ENCODE results near the gene LYSMD4.
"Not testable (repeated sequence)": the region's sequence is repeated elsewhere in the genome, so short reads cannot be mapped to it uniquely, and the experiment has no call there.

The LYSMD4 gene

DNA sequence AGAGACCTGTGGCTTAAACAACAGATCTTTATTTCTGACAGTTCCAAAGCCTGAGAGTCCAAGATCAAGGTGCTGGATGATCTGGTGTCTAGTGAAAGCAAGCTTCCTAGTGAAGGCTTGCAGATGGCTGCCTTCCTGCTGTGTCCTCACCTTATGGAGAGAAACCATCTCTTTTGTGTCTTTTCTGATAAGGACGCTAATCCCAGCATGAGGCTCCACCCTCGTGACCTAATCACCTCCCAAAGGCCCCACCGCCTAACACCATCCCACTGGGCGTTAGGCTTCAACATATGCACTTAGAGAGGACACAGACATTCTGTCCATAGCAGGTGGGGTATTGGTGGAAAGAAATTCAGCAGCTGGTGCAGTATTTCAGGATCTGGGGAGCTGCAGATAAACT lies 19.8 kb upstream of the LYSMD4 start:
- Histone ChIP-seq H3K36me3 (ENCODE audit: insufficient read depth, low read length) (no peaks in the 10 kb centered on the region), H4K20me1 (ENCODE audit: insufficient read depth, low read length) (no peaks in the 10 kb centered on the region), H3K9me2 (ENCODE audit: low read depth, low read length) (no peaks in the 10 kb centered on the region), H3K4me2 (ENCODE audit: low read length) (no peak overlapping the region), H3K4me1 (ENCODE audit: insufficient read depth, low read length, severe bottlenecking) (no peaks in the 10 kb centered on the region), H3K79me2 (ENCODE audit: insufficient read depth, low read length) (no peaks in the 10 kb centered on the region), H3F3A (ENCODE audit: insufficient read depth, low read length) (no peaks in the 10 kb centered on the region), H3K9me3 (ENCODE audit: low read length) (no peaks in the 10 kb centered on the region), H3K4me3 (ENCODE audit: low read depth, low read length, poor library complexity, severe bottlenecking) (no peak overlapping the region), H3K27ac (ENCODE audit: low read depth, low read length, poor library complexity, severe bottlenecking) (no peak overlapping the region), H2AFZ (ENCODE audit: low read length) (no peak overlapping the region), H3K27me3 (ENCODE audit: insufficient read depth, low read length) (no peaks in the 10 kb centered on the region), H3K9ac (ENCODE audit: low read length) (no peak overlapping the region)
- TF ChIP-seq, protein P1, sequence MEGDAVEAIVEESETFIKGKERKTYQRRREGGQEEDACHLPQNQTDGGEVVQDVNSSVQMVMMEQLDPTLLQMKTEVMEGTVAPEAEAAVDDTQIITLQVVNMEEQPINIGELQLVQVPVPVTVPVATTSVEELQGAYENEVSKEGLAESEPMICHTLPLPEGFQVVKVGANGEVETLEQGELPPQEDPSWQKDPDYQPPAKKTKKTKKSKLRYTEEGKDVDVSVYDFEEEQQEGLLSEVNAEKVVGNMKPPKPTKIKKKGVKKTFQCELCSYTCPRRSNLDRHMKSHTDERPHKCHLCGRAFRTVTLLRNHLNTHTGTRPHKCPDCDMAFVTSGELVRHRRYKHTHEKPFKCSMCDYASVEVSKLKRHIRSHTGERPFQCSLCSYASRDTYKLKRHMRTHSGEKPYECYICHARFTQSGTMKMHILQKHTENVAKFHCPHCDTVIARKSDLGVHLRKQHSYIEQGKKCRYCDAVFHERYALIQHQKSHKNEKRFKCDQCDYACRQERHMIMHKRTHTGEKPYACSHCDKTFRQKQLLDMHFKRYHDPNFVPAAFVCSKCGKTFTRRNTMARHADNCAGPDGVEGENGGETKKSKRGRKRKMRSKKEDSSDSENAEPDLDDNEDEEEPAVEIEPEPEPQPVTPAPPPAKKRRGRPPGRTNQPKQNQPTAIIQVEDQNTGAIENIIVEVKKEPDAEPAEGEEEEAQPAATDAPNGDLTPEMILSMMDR (IDR thresholded peaks at IDR 0.05; ENCODE audit: low read length) = no peak
- TF ChIP-seq EZH2 (IDR thresholded peaks at IDR 0.05; ENCODE audit: borderline replicate concordance, low read length) = no peak

DNA sequence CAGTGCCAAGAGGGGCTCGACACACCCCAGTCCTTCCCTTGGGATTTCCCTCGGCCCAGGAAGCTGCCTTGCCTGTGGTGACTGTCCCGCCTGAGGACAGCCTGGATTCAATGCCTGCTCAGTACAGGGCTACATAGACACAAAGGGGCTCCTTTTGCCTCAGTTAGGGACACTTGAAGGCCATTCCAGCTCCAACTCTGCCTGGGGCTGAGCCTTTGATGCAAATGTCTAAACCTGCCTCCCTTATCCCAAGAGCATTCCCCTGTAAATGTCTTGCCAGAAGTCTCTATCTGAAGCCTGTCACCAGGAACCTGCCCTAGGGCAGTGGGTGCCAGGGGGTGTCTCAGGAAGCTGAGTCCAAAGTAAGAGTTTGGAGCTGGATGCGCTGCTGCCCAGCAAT lies 19.3 kb upstream of the LYSMD4 start:
- Histone ChIP-seq H3K4me2 (ENCODE audit: low read length) (no peak overlapping the region), H3F3A (ENCODE audit: insufficient read depth, low read length) (no peaks in the 10 kb centered on the region), H3K9ac (ENCODE audit: low read length) (no peak overlapping the region), H4K20me1 (ENCODE audit: insufficient read depth, low read length) (no peaks in the 10 kb centered on the region), H3K27ac (ENCODE audit: low read depth, low read length, poor library complexity, severe bottlenecking) (no peak overlapping the region), H3K9me3 (ENCODE audit: low read length) (no peaks in the 10 kb centered on the region), H3K79me2 (ENCODE audit: insufficient read depth, low read length) (no peaks in the 10 kb centered on the region), H2AFZ (ENCODE audit: low read length) (no peak overlapping the region), H3K27me3 (ENCODE audit: insufficient read depth, low read length) (no peaks in the 10 kb centered on the region), H3K4me3 (ENCODE audit: low read depth, low read length, poor library complexity, severe bottlenecking) (no peak overlapping the region), H3K9me2 (ENCODE audit: low read depth, low read length) (no peaks in the 10 kb centered on the region), H3K4me1 (ENCODE audit: insufficient read depth, low read length, severe bottlenecking) (no peaks in the 10 kb centered on the region), H3K36me3 (ENCODE audit: insufficient read depth, low read length) (no peaks in the 10 kb centered on the region)
- TF ChIP-seq EZH2 (IDR thresholded peaks at IDR 0.05; ENCODE audit: borderline replicate concordance, low read length) = no peak
- TF ChIP-seq, protein P1 (IDR thresholded peaks at IDR 0.05; ENCODE audit: low read length) = no peak

DNA sequence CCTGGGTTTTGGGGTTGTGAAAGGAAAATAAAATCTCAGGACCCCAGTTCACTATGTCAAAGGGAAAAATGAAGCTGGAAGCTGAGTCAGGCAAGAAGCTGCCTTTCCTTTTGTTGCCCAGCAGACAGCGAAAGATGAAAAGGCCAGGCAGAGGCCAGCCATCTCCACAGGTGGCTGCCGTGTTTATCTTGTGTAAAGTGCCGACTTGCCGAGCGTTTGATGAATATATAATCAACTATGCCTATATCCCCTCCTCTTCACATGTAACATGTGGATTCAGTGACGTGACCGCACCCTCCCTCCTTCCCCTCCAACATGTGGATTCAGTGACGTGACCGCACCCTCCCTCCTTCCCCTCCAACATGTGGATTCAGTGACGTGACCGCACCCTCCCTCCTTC lies 17.1 kb upstream of the LYSMD4 start:
- not testable (repeated sequence) for H3K27ac ChIP-seq (ENCODE audit: low read depth, low read length, poor library complexity, severe bottlenecking); H3K4me1 ChIP-seq (ENCODE audit: insufficient read depth, low read length, severe bottlenecking); H4K20me1 ChIP-seq (ENCODE audit: insufficient read depth, low read length); H3K27me3 ChIP-seq (ENCODE audit: insufficient read depth, low read length); H3K79me2 ChIP-seq (ENCODE audit: insufficient read depth, low read length); H3K4me3 ChIP-seq (ENCODE audit: low read depth, low read length, poor library complexity, severe bottlenecking); H3F3A ChIP-seq (ENCODE audit: insufficient read depth, low read length); H2AFZ ChIP-seq (ENCODE audit: low read length); H3K9me2 ChIP-seq (ENCODE audit: low read depth, low read length); H3K9ac ChIP-seq (ENCODE audit: low read length); H3K9me3 ChIP-seq (ENCODE audit: low read length); H3K4me2 ChIP-seq (ENCODE audit: low read length); H3K36me3 ChIP-seq (ENCODE audit: insufficient read depth, low read length)

DNA sequence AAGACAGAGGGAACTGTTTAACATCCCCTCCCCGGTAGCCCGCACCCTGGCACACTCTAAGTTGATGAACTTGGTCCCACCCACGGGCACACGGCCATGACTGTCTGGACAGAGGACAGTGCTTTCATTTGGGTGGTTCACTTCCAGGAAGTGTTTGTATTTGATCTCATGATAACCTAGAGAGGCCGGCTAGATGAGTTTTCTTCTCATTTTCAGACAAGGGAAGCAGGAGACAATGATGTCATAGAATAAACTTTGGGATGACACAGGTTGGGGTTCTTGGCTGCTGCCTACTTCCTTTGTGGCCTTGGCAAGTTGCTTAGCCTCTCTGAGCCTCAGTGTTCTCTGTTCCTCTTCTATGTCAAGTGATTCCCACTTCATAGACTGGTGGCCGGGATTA lies 16.1 kb upstream of the LYSMD4 start:
- no peaks in the 10 kb centered on the region for H4K20me1 ChIP-seq (ENCODE audit: insufficient read depth, low read length)
- H3K27me3 ChIP-seq (ENCODE audit: insufficient read depth, low read length) = no peaks in the 10 kb centered on the region
- TF ChIP-seq, protein P1 (IDR thresholded peaks at IDR 0.05; ENCODE audit: low read length) = no peak
- TF ChIP-seq EZH2 (IDR thresholded peaks at IDR 0.05; ENCODE audit: borderline replicate concordance, low read length) = no peak
- no peaks in the 10 kb centered on the region for H3K36me3 ChIP-seq (ENCODE audit: insufficient read depth, low read length)
- H3K4me2 ChIP-seq (ENCODE audit: low read length) = no peak overlapping the region
- H3K79me2 ChIP-seq (ENCODE audit: insufficient read depth, low read length) = no peaks in the 10 kb centered on the region
- H3K4me1 ChIP-seq (ENCODE audit: insufficient read depth, low read length, severe bottlenecking) = no peaks in the 10 kb centered on the region
- no peak overlapping the region for H3K27ac ChIP-seq (ENCODE audit: low read depth, low read length, poor library complexity, severe bottlenecking)
- H3K9me2 ChIP-seq (ENCODE audit: low read depth, low read length) = no peaks in the 10 kb centered on the region
- H2AFZ ChIP-seq (ENCODE audit: low read length) = no peak overlapping the region
- H3K4me3 ChIP-seq (ENCODE audit: low read depth, low read length, poor library complexity, severe bottlenecking) = no peak overlapping the region
- H3K9ac ChIP-seq (ENCODE audit: low read length) = no peak overlapping the region
- no peaks in the 10 kb centered on the region for H3K9me3 ChIP-seq (ENCODE audit: low read length)
- no peaks in the 10 kb centered on the region for H3F3A ChIP-seq (ENCODE audit: insufficient read depth, low read length)

All from OCI-LY1 (cell line).